OCI-LY3 (cell line): ENCODE data around the gene CACNA1E.
A peak's percentile ranks its signal among the peaks of the same experiment; 100 is the strongest.

Source experiments
- EZH2phosphoT487 ChIP-seq: fragments of 200-600 bp; shearing (Covaris generic); IDR thresholded peaks from 2 replicates; pipeline ENCODE4 v1.6.1; 2018; ENCODE audit warnings: antibody characterized with exemption, mixed run types, low read depth
- TF ChIP-seq, protein P1 (sequence below): fragments of 200-600, 300-600 bp; sonication (generic); IDR thresholded peaks from 2 replicates; pipeline ENCODE4 v1.5.1; 2014; ENCODE audit warnings: antibody characterized with exemption, low read length, low read depth

- TF ChIP-seq, protein P1, sequence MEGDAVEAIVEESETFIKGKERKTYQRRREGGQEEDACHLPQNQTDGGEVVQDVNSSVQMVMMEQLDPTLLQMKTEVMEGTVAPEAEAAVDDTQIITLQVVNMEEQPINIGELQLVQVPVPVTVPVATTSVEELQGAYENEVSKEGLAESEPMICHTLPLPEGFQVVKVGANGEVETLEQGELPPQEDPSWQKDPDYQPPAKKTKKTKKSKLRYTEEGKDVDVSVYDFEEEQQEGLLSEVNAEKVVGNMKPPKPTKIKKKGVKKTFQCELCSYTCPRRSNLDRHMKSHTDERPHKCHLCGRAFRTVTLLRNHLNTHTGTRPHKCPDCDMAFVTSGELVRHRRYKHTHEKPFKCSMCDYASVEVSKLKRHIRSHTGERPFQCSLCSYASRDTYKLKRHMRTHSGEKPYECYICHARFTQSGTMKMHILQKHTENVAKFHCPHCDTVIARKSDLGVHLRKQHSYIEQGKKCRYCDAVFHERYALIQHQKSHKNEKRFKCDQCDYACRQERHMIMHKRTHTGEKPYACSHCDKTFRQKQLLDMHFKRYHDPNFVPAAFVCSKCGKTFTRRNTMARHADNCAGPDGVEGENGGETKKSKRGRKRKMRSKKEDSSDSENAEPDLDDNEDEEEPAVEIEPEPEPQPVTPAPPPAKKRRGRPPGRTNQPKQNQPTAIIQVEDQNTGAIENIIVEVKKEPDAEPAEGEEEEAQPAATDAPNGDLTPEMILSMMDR, result peak; percentile 96
- no peak for TF ChIP-seq EZH2phosphoT487
These were observed 4.1 kb upstream of the CACNA1E start for GRCh38 chr1:181479137-181479745.
